ENCODE data around the gene CDON. TPM values are rescaled to one million over a fixed set of nuclear protein-coding genes. Genes with fewer than 3 reads are reported as not detected.

CDON gene
- total RNA-seq, 2 donors from 2014 or later: 10.4 to 17.7 TPM

DNA sequence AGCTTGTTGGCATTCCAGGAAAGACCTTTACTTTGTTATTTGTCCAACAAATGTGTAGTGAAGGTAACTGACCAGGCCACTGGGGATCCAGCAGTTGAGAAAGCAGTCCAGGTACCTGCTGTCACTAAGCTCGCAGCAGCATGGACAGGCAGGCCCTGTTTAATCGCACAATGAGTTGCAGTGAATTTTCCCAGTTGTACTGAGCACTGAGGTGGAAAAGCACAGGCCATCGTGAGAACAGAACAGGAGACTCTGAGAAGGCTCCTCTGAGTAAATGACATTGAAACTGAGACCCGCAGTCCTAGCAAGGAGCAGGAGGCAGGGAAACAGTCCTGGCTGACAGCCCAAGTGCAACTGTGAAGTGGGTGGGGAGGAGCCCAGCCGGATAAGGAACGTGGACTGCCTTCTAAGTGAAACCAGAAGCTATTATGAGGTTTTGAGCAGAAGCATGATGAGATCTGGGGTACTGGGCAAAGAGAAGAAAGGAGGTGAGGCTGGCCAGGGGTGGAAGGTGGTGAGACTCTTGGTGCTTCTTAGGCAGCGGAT, 39.8 kb upstream of the CDON start:
- no peak overlapping the region for H3K4me3 ChIP-seq
- DNase-seq (ENCODE audit: low spot score): no peak
- TF ChIP-seq CTCF (IDR thresholded peaks at IDR 0.05): no peak
- H3K4me1 ChIP-seq (ENCODE audit: control insufficient read depth in 1 of 2, low read depth in 2 of 2): peaks cover 0 to 4% of the 10 kb centered on the region in 2 donors
- H3K27me3 ChIP-seq (replicated peaks; ENCODE audit: insufficient read depth): no peaks in the 10 kb centered on the region
- ATAC-seq (ENCODE audit: insufficient number of reproducible peaks, low FRiP score, low read depth): no peak
- H3K9me3 ChIP-seq: no peaks in the 10 kb centered on the region
- no peaks in the 10 kb centered on the region for H3K36me3 ChIP-seq
- H3K27ac ChIP-seq: no peak overlapping the region

DNA sequence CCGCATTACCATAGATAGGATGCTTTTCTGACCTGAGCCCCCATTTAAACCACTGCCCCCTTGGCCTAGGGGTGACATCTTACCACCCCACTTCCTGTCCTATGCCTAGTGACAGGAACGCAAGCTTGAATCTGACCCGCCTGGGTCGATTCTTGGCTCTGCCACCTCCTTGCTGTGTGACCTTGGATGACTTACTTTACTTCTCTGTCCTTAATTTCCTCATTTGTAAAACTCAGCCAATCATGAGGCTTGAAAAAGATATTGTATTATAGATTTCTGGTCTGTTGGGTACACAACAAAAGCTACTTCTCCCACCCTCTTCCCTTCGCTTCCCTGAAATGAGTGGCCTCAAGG, 39.2 kb upstream of the CDON start:
- no peaks in the 10 kb centered on the region for H3K36me3 ChIP-seq
- H3K27me3 ChIP-seq (replicated peaks; ENCODE audit: insufficient read depth): no peaks in the 10 kb centered on the region
- ATAC-seq (ENCODE audit: insufficient number of reproducible peaks, low FRiP score, low read depth) (no peak), DNase-seq (ENCODE audit: low spot score) (no peak)
- peaks cover 0 to 4% of the 10 kb centered on the region in 2 donors for H3K4me1 ChIP-seq (ENCODE audit: control insufficient read depth in 1 of 2, low read depth in 2 of 2)
- H3K27ac ChIP-seq: no peak overlapping the region
- H3K4me3 ChIP-seq: no peak overlapping the region
- no peaks in the 10 kb centered on the region for H3K9me3 ChIP-seq
- TF ChIP-seq CTCF (IDR thresholded peaks at IDR 0.05): no peak

DNA sequence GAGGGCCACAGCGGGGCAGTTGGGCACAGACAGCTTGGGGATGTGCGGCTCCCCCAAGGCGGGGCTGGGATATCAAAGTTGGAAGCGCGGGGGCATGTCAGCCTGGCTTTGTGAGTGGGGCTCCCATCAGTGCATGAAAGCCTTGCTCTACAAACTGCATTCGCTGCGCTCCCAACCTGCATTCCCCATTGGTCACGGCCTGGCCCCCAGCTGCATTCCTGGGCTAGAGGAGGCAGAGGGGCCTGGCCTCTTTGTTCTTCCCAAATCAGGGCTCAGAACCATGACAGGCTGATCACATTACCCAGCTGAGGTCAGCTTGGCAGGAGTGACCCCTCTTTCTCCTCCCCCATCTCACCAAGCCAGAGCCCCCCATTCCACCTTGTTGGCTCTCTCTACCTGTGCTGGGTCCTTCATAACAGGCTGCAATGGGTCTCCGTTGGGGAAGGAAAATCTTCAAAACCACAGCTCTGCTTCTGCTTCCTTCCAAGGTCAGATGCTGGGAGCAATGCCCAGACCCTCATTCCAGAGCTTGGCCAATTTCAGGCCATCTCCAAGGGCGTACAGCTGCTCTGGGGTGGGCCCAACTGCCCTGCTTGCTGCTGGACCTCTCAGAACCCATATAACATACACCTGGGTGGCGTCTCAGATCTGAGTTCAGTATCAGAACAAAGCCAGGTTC, 38.7 kb upstream of the CDON start:
- no peaks in the 10 kb centered on the region for H3K27me3 ChIP-seq (replicated peaks; ENCODE audit: insufficient read depth)
- TF ChIP-seq CTCF (IDR thresholded peaks at IDR 0.05): no peak
- H3K9me3 ChIP-seq: no peaks in the 10 kb centered on the region
- H3K36me3 ChIP-seq: no peaks in the 10 kb centered on the region
- no peak overlapping the region for H3K4me3 ChIP-seq
- ATAC-seq (ENCODE audit: insufficient number of reproducible peaks, low FRiP score, low read depth): no peak
- H3K4me1 ChIP-seq (ENCODE audit: control insufficient read depth in 1 of 2, low read depth in 2 of 2): peaks cover 0 to 4% of the 10 kb centered on the region in 2 donors
- H3K27ac ChIP-seq: no peak overlapping the region
- DNase-seq (ENCODE audit: low spot score): no peak

DNA sequence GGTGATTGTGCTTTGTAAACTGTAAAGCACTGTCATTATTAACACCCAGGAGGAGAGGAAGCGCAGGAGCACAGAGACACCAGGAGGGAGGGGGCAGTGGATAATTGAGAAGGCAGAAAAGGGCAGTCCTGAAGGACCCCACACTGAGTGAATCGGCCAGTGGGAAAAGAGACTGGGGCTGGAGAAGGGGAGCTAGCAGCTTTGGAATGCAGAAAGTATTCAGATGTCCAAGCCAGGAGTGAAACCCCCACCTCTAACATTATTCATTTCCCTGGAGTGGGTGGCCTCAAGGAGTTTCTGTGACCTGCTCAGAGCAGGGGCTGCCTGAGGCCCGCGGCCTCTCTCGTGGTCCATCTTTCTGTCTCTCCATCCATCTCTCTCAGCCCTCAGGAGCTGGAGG, 38.0 kb upstream of the CDON start:
- TF ChIP-seq CTCF (IDR thresholded peaks at IDR 0.05): no peak
- no peak overlapping the region for H3K27ac ChIP-seq
- H3K4me1 ChIP-seq (ENCODE audit: control insufficient read depth in 1 of 2, low read depth in 2 of 2): peaks cover 0 to 4% of the 10 kb centered on the region in 2 donors
- no peaks in the 10 kb centered on the region for H3K36me3 ChIP-seq
- H3K27me3 ChIP-seq (replicated peaks; ENCODE audit: insufficient read depth): no peaks in the 10 kb centered on the region
- H3K4me3 ChIP-seq: no peak overlapping the region
- DNase-seq (ENCODE audit: low spot score): no peak
- ATAC-seq (ENCODE audit: insufficient number of reproducible peaks, low FRiP score, low read depth): no peak
- H3K9me3 ChIP-seq: no peaks in the 10 kb centered on the region

DNA sequence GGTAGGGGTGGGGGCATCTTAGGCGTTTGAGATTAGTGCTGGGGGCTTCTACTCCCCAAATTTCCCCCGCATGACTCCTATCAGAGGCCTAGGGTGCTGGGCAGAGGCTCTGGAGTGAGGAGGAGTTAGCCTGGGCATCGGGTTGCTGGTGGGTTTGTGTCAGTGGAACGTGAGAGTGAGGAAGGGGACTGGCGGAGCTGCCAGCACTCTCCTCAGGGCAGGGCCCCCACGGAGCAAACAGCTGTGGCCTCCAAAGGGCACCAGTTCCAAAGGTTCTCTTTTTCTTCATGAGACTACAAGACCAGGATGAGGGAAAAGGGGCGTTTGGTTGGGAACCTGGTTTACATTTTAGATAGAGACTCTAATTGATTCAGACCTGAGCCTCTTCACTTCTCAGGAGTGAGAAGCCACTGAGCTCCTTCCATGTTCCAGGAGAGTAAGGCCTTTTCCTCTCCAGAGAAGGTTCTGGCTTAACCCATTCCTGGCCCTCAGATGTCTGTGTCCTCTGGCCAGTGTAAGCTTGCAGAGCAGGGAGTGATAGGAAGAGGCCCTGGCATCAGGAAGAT, 35.6 kb upstream of the CDON start:
- H3K27ac ChIP-seq: no peak overlapping the region
- no peaks in the 10 kb centered on the region for H3K36me3 ChIP-seq
- TF ChIP-seq CTCF (IDR thresholded peaks at IDR 0.05): no peak
- H3K9me3 ChIP-seq: no peaks in the 10 kb centered on the region
- H3K4me1 ChIP-seq (ENCODE audit: control insufficient read depth in 1 of 2, low read depth in 2 of 2): peaks cover 0 to 4% of the 10 kb centered on the region in 2 donors
- ATAC-seq (ENCODE audit: insufficient number of reproducible peaks, low FRiP score, low read depth): no peak
- H3K4me3 ChIP-seq: no peak overlapping the region
- H3K27me3 ChIP-seq (replicated peaks; ENCODE audit: insufficient read depth): no peaks in the 10 kb centered on the region
- no peak for DNase-seq (ENCODE audit: low spot score)
